AG04449 (cell line): ENCODE data around the gene VSIG10L.

Source experiments
- CTCF ChIA-PET: fragments of 350-600 bp; formaldehyde crosslinking; extraction: SDS; loops from one replicate; lab custom pipeline; 2021; ENCODE audit warnings: antibody characterized with exemption; lab: Yijun Ruan, JAX
- POLR2A ChIA-PET: fragments of 400-600, 350-600 bp; formaldehyde crosslinking; extraction: SDS; loops from one replicate; lab custom pipeline; 2020; ENCODE audit warnings: antibody characterized with exemption, inconsistent platforms; lab: Yijun Ruan, JAX
- DNase-seq: peaks from one replicate; pipeline ENCODE4 v3.0.0-alpha.2; 2010; ENCODE audit warnings: low read depth, low spot score
- H3K4me3 ChIP-seq: 2 replicates; pipeline ENCODE4 v1.5.1; 2011; ENCODE audit warnings: low read depth, mild to moderate bottlenecking, control low read depth, low read length
- CTCF ChIP-seq: IDR thresholded peaks from one replicate; pipeline ENCODE4 v1.5.1; 2011; ENCODE audit warnings: mild to moderate bottlenecking, moderate library complexity, low read length, control low read depth, inconsistent platforms; ENCODE audit not compliant: insufficient read depth; ENCODE audit errors: missing control alignments

The VSIG10L gene

GRCh38 chr19:51285682-51286081 lies 56.3 kb downstream of the VSIG10L start:
- no peak overlapping the region for H3K4me3 ChIP-seq
- TF ChIP-seq CTCF: no peak
- no peak for DNase-seq
- CTCF ChIA-PET: no interaction called here
- POLR2A ChIA-PET: no interaction called here

GRCh38 chr19:51282335-51282734 lies 59.6 kb downstream of the VSIG10L start:
- no peak for DNase-seq
- H3K4me3 ChIP-seq: no peak overlapping the region
- POLR2A ChIA-PET: no interaction called here
- CTCF ChIA-PET: no interaction called here
- TF ChIP-seq CTCF: no peak
